Measurements from ENCODE around the gene ACVR1B.

DNA sequence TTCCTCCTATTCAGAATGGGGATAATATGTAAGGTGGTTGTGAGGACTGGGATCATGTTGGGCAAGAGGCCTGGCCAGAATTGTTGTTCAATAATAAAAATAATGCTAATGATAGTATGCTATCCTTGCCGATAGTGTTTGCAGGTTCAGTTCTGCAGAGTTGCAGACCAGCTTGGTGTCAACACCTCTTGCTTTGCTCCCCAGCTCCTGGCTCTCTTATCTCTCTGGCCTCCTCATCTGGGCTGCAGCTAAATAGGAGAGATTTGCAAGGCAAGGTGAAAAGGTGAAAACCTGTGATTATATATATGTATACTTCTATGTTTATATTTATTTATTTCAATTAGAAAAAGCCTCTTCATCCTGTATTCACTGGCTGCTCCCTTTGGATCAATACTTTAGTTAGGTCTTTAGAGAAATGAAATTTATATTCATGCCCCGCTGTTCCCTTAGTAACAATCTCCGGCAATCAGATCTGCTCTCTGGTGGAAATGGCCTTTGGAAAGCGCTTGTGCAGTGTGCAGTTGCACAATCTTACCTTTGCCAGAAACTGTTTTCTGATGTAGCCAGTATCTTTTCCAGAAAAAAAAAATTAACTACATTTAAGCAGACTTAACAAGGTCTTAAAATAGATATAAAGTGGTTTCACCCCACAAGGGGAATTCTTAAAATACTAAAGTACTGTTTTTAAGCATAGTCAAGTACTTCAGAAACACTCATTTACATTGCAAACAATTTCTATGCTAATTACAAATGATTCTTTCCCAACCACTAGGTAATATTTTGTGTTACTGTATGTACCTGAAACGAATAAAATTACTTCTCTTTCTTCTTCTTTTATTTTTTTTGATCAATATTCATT is 19.1 kb upstream of the ACVR1B start:
- TF ChIP-seq, protein P1, sequence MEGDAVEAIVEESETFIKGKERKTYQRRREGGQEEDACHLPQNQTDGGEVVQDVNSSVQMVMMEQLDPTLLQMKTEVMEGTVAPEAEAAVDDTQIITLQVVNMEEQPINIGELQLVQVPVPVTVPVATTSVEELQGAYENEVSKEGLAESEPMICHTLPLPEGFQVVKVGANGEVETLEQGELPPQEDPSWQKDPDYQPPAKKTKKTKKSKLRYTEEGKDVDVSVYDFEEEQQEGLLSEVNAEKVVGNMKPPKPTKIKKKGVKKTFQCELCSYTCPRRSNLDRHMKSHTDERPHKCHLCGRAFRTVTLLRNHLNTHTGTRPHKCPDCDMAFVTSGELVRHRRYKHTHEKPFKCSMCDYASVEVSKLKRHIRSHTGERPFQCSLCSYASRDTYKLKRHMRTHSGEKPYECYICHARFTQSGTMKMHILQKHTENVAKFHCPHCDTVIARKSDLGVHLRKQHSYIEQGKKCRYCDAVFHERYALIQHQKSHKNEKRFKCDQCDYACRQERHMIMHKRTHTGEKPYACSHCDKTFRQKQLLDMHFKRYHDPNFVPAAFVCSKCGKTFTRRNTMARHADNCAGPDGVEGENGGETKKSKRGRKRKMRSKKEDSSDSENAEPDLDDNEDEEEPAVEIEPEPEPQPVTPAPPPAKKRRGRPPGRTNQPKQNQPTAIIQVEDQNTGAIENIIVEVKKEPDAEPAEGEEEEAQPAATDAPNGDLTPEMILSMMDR (IDR thresholded peaks at IDR 0.05) = no peak
- no peak for TF ChIP-seq POLR2A (IDR thresholded peaks at IDR 0.05)

Measured in vagina (tissue), 2 donors.